Medulla oblongata (tissue), 1 donor: ENCODE data around the gene CENPF.
A peak's percentile ranks its signal among the peaks of the same experiment; 100 is the strongest.
"Not testable (repeated sequence)": the region's sequence is repeated elsewhere in the genome, so short reads cannot be mapped to it uniquely, and the experiment has no call there.

ENCODE experiments used
- DNase-seq: peaks from one replicate; pipeline ENCODE4 v3.0.0-alpha.2; 2015; ENCODE audit errors: extremely low spot score

CENPF gene

GRCh38 chr1:214583113-214583512, 19.9 kb upstream of the CENPF start:
- DNase-seq, result no peak

GRCh38 chr1:214583824-214584554, 19.0 kb upstream of the CENPF start:
- no peak for DNase-seq

GRCh38 chr1:214584805-214585766, 17.9 kb upstream of the CENPF start:
- DNase-seq, result peak; percentile 39

- DNase-seq, result no peak
Measured at GRCh38 chr1:214586621-214587020, 16.4 kb upstream of the CENPF start.

- DNase-seq, result no peak
Measured at GRCh38 chr1:214587165-214587564, 15.8 kb upstream of the CENPF start.

GRCh38 chr1:214588963-214589597, 13.9 kb upstream of the CENPF start:
- no peak for DNase-seq

- DNase-seq, result no peak
Measured at GRCh38 chr1:214590696-214591095, 12.3 kb upstream of the CENPF start.

GRCh38 chr1:214591918-214592317, 11.1 kb upstream of the CENPF start:
- not testable (repeated sequence) for DNase-seq

- no peak for DNase-seq
Measured at GRCh38 chr1:214593158-214593557, 9.8 kb upstream of the CENPF start.

GRCh38 chr1:214603819-214604252, 841 bp downstream of the CENPF start:
- no peak for DNase-seq

GRCh38 chr1:214604523-214604922, 1.5 kb downstream of the CENPF start:
- no peak for DNase-seq

GRCh38 chr1:214605484-214605883, 2.5 kb downstream of the CENPF start:
- DNase-seq, result not testable (repeated sequence)

GRCh38 chr1:214605933-214606925, 3.2 kb downstream of the CENPF start:
- not testable (repeated sequence) for DNase-seq

GRCh38 chr1:214607492-214608215, 4.7 kb downstream of the CENPF start:
- not testable (repeated sequence) for DNase-seq

GRCh38 chr1:214608216-214608783, 5.3 kb downstream of the CENPF start:
- DNase-seq, result not testable (repeated sequence)

GRCh38 chr1:214608817-214609216, 5.8 kb downstream of the CENPF start:
- not testable (repeated sequence) for DNase-seq

- DNase-seq, result no peak
Measured at GRCh38 chr1:214609692-214610091, 6.7 kb downstream of the CENPF start.

- DNase-seq, result not testable (repeated sequence)
Measured at GRCh38 chr1:214610136-214610535, 7.1 kb downstream of the CENPF start.

GRCh38 chr1:214615109-214615508, 12.1 kb downstream of the CENPF start:
- DNase-seq, result no peak

- no peak for DNase-seq
Measured at GRCh38 chr1:214615871-214616270, 12.9 kb downstream of the CENPF start.
